ENCODE measurements around the gene ZNF606. TPM values are rescaled to one million over a fixed set of nuclear protein-coding genes. Genes with fewer than 3 reads are reported as not detected.

The ZNF606 gene
- total and polyA plus RNA-seq, 9 of the 15 experiments (the other 6 are each of a cell fraction or from before 2014, with no cell fraction given) = 0.03 to 0.98 (median 0.28) TPM

- no peaks in the 10 kb centered on the region for H3K9me1 ChIP-seq (ENCODE audit: control insufficient read depth, insufficient read depth, low read length)
- POLR2A ChIA-PET = no interaction called here
- H2AFZ ChIP-seq (ENCODE audit: low read depth, low read length) = no peak overlapping the region
- no peaks in the 10 kb centered on the region for H3K79me2 ChIP-seq (ENCODE audit: control insufficient read depth, insufficient read depth, low read length)
- WGBS (ENCODE audit: insufficient coverage, low coverage, missing lambda C conversion rate) = 2% methylated on average over 6 of the region's 7 CpGs
- intact Hi-C loops (cut with micrococcal nuclease) (no loop called here), in situ Hi-C loops (cut with MboI) (no loop called here)
- no peaks in the 10 kb centered on the region for H3K36me3 ChIP-seq (ENCODE audit: control insufficient read depth, insufficient read depth, low read length)
- ATAC-seq (no peak), FAIRE-seq (no peak), DNase-seq (ENCODE audit: extremely low read depth in 1 of 4, low spot score in 3 of 4) (no peak)
- H3K9ac ChIP-seq (ENCODE audit: insufficient read depth in 1 of 2, low read depth in 2 of 2, low read length in 2 of 2) = no peak overlapping the region
- no TSS peak for BruUV-seq (replicated peaks)
- H3K4me2 ChIP-seq (ENCODE audit: insufficient read depth, low read length) = no peak overlapping the region
- H3K27me3 ChIP-seq (ENCODE audit: control insufficient read depth in 2 of 2, insufficient read depth in 2 of 2, low read length in 2 of 2) = peaks cover 0 to 10% of the 10 kb centered on the region in 2 experiments; a peak in 2 of 5 replicates
- no peaks in the 10 kb centered on the region for H3K9me3 ChIP-seq (replicated peaks; ENCODE audit: control insufficient read depth, insufficient read depth, low read depth, low read length)
- no peaks in the 10 kb centered on the region for H4K20me1 ChIP-seq (replicated peaks; ENCODE audit: control insufficient read depth, insufficient read depth, low read length)
- H3K4me3 ChIP-seq = no peak overlapping the region
- no peak overlapping the region for H3K27ac ChIP-seq (ENCODE audit: extremely low read depth, low read depth, low read length)
- H3K4me1 ChIP-seq (replicated peaks in 1 of 2; ENCODE audit: control insufficient read depth in 2 of 2, insufficient read depth in 2 of 2, low read length in 2 of 2) = peaks cover 0 to 16% of the 10 kb centered on the region in 2 experiments; a peak in 2 of 5 replicates
- CTCF ChIA-PET (ENCODE audit: low intra/inter-chr PET ratio) = no interaction called here
- no peak for TF ChIP-seq SNRNP70 (optimal IDR thresholded peaks at IDR 0.05; ENCODE audit: low read depth, low read length)
- no peak for TF ChIP-seq REST (IDR thresholded peaks at IDR 0.05; ENCODE audit: borderline replicate concordance)
- no peak for TF ChIP-seq REST (CRISPR knock-in tag; IDR thresholded peaks at IDR 0.05; ENCODE audit: low read depth)
- no peak for TF ChIP-seq ZBTB26 (CRISPR knock-in tag; IDR thresholded peaks at IDR 0.05)
- no peak for TF ChIP-seq HOMEZ (CRISPR knock-in tag; IDR thresholded peaks at IDR 0.05)
- TF ChIP-seq ZNF830 (CRISPR knock-in tag; IDR thresholded peaks at IDR 0.05) = no peak
- no peak for TF ChIP-seq E2F1 (CRISPR knock-in tag; IDR thresholded peaks at IDR 0.05)
- no peak for TF ChIP-seq ETS2 (tag; IDR thresholded peaks at IDR 0.05; ENCODE audit: borderline replicate concordance, poor library complexity, severe bottlenecking)
- no peak for TF ChIP-seq CBX8 (IDR thresholded peaks at IDR 0.05; ENCODE audit: borderline replicate concordance, extremely low read depth, low read depth, low read length, poor library complexity, severe bottlenecking)
- TF ChIP-seq SREBF1 (IDR thresholded peaks at IDR 0.05; ENCODE audit: borderline replicate concordance, low read depth, low read length) = no peak
These were observed 44.2 kb upstream of the ZNF606 start for GRCh38 chr19:58046856-58047255.
